PC-9 (cell line): ENCODE results near the gene KCNH1.

Experiments
- EZH2 ChIP-seq: fragments of 200-600 bp; sonication (generic); IDR thresholded peaks from 2 replicates; pipeline ENCODE4 v1.8.0; 2017; ENCODE audit warnings: antibody characterized with exemption, low read depth
- TF ChIP-seq, protein P1 (sequence below): fragments of 200-600 bp; sonication (generic); conservative IDR thresholded peaks from 2 replicates; pipeline ENCODE4 v1.6.1; 2017; ENCODE audit warnings: mixed run types, antibody characterized with exemption, mild to moderate bottlenecking, moderate library complexity

DNA sequence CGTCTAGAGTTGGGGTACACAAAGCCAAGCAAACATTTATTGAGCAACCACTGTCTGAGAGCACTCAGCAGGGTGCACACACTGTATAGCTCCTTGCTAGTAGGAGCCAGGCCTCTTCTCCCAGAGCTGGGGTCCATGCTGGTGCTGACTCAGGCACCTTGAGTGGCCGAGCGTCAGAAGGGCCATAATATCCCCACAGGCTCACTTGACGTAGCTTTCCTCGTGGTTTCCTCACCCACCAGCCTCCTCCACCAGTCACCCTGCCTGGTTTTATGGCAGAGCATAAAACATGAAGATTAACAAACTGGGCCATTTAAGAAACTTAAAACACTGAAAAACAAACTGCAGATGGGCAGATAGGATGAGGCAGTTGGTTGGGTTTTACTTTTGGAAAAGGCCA lies 443.7 kb downstream of the KCNH1 start:
- TF ChIP-seq, protein P1, sequence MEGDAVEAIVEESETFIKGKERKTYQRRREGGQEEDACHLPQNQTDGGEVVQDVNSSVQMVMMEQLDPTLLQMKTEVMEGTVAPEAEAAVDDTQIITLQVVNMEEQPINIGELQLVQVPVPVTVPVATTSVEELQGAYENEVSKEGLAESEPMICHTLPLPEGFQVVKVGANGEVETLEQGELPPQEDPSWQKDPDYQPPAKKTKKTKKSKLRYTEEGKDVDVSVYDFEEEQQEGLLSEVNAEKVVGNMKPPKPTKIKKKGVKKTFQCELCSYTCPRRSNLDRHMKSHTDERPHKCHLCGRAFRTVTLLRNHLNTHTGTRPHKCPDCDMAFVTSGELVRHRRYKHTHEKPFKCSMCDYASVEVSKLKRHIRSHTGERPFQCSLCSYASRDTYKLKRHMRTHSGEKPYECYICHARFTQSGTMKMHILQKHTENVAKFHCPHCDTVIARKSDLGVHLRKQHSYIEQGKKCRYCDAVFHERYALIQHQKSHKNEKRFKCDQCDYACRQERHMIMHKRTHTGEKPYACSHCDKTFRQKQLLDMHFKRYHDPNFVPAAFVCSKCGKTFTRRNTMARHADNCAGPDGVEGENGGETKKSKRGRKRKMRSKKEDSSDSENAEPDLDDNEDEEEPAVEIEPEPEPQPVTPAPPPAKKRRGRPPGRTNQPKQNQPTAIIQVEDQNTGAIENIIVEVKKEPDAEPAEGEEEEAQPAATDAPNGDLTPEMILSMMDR = no peak
- no peak for TF ChIP-seq EZH2
